Limb (tissue), 2 donors: ENCODE results near the gene KDM2A.
A peak's percentile ranks its signal among the peaks of the same experiment; 100 is the strongest.
"Not testable (repeated sequence)": the region's sequence is repeated elsewhere in the genome, so short reads cannot be mapped to it uniquely, and the experiment has no call there.

ENCODE experiments used
- DNase-seq, 2 donors: peaks; one replicate each; pipeline ENCODE4 v3.0.0-alpha.2; 2016; ENCODE audit errors: extremely low spot score in 2 of 2

KDM2A gene

DNA sequence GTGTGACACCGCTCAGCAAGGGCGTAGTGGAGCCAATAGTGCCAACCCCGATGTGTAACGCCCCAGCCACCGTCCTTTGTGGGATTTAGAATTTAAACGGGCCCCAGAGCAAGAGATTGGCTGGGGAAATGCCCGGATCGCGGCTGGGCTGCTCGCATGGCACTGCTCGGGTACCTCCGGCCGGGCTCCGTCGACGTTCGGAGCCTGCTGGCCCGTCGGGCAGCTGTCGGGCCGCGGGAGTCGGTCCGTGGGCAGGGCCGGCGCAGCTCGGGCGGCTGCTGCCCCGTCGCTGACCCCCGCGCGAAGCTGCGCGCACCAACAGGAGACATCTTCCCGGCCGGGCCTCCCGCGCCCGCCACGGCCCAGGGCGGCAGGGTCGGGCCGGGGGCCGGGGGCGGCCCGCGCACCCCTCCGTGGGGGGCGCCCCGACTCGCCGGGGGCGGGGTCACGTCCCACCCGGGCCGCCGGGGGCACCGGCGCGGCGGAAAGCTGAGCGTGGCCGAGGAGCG is 1.3 kb upstream of the KDM2A start:
- peak in 1 of 2 donors; percentile 64 for DNase-seq

DNA sequence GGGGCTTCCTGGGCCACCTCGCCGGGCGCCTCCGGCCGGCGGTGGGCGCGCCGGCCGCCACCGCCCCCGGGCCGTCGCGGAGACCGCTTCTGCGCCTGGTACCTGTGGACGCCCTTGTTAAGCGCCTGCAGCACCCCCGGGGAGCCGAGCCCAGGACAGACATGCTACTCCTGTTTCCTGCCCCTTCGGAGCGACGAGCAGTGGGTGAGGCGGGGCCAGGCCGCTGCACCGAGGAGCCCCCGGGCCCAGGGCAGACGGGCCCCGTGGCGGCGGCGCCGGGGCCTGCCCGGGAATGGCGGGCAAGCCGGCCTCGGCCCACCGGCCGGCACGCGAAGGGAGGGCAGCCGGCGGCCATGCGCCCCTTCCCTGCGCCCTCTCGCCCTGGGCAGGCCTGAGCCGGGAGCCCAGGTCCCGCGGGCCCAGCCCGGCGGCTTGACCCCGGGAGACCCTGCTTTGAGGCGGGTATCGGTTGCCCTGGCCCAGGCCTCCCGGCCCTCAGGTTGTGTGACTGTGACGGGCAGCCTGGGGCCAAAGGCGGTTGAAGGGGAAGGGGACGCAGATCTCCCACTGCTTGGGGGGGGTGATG is 789 bp upstream of the KDM2A start:
- peak in 1 of 2 donors; percentile 76 for DNase-seq

DNA sequence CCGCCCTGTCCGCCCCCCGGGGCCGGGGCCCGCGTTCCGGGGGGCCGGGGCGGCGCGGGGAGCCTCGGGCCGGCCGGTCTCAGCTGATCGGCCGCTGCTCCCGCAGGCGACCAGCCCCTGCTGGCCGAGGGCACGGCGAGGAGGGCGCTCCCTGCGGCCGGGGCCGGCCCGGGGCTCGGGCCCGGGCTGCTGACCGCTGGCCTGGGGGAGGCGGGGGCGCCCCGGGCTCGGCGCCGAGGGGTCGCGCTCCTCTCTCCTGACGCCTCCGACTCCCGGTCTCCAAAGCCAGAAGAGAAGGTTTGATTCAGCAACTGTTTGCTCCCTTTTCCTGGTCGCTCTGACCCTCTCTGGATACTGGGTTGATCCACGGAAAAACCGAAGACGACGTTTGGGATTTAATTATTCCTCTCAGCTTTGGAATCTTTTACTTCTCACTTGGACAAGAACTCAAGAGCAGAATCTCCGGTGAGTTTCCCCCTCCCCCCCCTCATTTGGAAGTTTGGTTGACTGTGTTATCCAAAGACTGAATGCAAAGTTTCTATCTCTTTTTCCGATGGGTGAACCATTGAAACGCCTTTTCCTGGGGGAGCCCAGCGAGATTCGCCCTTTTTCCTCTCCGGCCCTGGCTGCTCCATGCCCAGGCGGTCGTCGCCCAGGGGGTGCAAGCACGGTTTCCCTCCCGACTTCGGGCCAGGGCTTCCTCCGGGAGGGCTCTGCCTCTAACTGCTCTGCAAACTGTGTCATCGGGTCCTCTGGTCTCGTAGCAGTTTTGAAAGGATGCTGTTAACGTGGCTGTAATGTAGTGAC is 725 bp downstream of the KDM2A start:
- peak in 1 of 2 donors; percentile 49 for DNase-seq

DNA sequence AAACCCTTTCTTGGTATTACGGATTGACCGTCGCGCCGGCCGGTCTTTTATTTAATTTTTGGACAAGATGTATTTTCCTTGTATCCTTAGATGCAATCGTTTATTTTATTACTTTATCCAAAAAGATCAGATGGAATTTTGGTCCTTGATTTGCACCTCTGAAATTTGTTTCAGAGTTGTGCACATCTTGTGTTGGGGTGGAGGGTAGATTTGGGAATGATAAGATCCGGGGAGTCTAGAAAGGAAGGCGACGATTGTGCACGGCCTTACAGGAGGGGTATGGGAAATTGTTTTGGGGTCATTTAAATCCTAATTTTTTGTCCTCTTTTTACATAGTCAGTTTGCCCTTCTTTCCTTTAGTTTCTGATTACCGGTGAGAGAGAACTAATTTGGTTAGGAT is 1.4 kb downstream of the KDM2A start:
- no peak for DNase-seq

DNA sequence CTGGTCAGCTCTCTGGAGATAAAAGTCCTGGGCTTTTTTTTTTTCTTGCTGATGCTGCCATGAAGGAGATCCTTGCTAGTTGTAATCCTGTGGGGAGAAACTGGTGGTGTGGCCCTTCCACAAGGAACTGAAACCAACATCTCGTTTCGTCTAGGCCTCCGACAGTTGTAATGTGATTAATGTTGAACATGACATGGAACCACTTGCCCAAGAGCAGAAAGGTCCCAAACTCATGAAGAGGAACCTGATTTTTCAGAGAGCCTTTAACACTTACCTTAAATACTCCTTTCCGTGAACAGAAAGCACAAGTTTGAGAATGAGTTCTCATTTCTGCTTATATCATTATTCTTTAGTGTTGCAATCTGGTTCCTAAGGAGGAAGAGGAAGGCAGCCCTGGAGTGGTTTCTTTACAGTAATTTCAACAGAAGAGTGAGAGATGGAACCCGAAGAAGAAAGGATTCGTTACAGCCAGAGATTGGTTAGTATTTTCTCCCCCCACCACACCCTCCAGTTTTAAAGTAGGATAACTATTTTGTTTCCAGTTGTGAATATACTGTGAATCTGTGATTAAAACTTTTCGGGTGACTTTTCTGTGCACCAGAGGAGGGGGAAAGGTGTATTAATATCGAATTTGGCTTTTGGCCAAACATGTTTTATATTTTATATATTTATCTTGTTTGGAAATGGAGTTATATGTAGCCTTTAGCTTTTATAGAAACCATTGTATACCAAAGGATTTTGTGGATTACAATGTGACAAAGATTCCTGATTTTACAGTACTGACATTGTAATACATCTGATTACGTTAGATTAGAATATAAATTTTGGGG is 2.0 kb downstream of the KDM2A start:
- DNase-seq = no peak

DNA sequence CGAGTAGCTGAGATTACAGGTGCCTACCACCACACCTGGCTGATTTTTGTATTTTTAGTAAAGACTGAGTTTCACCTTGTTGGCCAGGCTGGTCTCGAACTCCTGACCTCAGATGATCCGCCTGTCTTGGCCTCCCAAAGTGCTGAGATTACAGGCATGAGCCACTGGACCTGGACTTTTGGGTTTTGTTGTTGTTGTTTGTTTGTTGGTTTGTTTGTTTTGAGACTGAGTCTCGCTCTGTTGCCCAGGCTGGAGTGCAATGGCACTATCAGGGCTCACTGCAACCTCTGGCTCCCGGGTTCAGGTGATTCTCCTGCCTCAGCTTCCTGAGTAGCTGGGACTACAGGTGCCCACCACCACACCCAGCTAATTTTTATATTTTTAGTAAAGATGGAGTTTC is 4.7 kb downstream of the KDM2A start:
- DNase-seq = not testable (repeated sequence)

DNA sequence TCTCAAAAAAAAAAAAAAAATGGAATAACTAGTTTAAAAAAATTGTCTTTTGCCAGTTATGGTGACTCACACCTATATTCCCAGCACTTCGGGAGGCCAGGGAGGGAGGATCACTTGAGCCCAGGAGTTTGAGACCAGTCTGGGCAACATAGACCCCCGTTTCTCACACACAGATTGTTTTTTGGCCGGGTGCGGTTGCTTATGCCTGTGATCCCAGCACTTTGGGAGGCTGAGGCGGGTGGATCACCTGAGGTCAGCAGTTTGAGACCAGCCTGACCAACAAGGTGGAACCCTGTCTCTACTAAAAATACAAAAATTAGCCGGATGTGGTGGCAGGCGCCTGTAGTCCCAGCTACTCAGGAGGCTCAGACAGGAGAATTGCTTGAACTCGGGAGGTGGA is 7.2 kb downstream of the KDM2A start:
- DNase-seq = not testable (repeated sequence)

DNA sequence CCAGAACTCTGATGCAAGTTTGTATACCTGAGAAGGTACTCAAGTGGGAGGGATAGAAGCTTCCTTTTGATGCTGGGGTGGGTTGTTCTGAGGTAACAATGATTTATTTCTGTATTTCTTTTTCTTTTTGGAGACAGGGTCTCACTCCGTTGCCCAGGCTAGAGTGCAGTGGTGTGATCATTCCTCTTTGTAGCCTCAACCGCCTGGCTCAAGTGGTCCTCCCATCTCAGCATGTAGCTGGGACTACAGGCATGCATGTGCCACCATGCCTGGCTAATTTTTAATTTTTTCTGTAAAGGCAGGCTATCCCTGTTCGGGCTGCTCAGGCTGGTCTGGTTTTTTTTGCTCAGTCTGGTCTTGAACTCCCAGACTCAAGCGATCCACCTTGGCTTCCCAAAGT is 7.9 kb downstream of the KDM2A start:
- DNase-seq = no peak

DNA sequence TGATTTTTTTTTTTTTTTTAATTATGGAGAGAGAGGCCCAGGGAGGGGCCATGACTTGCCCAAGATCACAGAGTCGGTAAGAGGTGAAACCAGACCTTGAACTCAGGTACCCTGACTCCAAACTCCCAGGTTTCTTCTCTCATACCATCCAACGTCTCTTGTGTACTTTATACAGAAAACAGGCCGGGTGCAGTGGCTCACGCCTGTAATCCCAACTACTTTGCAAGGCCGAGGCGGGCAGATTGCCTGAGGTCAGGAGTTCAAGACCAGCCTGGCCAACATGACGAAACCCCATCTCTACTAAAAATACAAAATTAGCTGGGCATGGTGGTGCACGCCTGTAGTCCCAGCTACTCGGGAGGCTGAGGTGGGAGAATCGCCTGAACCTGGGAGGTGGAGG is 11.8 kb downstream of the KDM2A start:
- not testable (repeated sequence) for DNase-seq

DNA sequence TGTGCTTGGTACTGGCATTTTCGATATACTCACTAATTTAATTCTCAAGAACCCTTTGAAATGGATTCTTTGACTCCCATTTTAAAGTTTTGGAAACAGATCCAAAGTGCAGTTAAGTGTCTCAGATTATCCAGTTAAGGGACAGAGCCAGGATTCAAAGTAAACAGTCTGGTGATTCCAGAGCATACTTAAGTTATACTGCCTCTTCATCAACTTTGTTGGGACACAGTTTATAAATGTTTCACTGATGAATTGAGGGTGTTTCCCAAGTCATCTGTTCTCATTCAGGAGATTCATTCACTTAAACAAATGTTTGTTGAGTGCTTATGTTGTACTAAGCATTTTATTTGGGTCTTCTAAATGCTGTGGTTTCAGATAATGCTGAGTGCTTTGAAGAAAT is 17.1 kb downstream of the KDM2A start:
- no peak for DNase-seq

DNA sequence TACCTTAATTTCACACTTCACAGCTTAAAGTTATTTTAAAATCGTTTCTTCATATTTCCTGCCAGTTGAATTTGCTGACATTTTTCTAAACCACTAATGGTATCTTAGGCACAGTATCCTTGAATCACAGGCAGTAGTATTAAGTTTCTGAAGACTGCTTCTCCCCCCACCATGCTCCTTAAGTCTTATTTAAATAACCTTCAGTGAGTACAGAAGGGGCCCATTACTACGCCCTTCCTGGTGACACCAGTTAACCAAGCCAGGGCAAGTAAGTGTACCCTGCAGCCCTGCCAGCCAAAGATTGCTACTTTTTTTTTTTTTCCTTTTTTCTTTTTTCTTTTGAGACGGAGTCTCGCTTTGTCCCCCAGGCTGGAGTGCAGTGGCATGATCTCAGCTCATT is 19.9 kb downstream of the KDM2A start:
- no peak for DNase-seq

DNA sequence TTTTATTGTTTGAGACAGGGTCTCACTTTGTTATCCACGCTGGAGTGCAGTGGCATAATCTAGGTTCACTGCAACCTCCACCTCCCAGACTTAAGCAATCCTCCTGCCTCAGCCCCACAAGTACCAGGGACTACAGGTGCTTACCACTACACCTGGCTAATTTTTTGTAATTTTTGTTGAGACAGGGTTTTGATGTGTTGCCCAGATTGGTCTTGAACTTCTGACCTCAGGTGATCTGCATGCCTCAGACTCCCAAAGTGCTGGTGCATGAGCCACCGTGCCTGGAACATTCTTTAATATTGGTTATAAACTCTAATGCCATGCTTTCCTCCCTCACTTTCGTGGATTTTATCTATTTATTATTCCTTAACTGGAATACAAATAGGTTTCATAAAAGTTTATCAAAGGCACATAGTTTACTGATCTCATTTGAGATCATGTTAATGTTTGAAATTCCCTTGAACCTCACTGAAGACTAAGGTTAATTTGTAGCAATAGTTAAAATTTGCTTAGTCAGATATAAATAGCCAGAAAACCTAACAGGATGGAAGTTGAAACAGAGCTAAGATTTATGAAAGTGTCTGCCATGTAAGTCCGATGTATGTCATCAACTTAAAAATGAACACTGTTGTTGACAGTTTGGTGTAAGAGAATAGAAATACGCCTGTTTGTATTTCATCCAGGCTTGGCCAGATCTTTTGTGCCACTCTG is 27.6 kb downstream of the KDM2A start:
- DNase-seq = no peak

DNA sequence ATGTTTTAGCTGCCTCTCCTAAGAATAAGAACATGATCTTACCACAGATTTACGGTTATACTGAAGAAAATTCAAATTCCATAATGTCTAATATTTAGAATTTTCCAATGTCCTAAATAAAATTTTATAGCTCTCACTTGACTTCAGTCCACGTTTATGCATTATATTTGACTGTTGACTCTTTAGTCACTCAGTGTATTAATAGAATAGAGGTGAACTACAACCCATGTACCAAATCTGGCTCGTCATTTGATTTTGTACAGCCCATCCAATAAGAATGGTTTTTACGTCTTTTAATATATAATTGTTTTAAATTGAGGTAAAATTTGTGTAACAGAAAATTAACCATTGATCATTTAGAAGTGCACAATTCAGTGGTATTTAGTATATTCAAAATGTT is 34.9 kb downstream of the KDM2A start:
- DNase-seq = no peak

DNA sequence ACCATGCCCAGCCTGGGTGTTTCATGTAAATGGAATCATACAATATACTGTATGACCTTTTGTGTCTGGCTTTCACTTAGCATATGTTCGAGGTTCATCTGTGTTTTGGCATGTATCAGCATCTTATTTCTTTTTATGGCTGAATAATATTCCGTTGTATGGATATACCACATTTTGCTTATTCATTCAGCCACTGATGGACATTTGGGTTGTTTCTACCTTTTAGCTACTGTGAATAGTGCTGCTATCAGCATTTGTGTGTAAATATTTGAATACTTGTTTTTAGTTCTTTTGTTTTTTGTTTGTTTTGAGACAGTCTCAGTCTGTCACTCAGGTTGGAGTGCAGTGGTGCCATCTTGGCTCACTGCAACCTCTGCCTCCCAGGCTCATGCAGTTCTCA is 35.7 kb downstream of the KDM2A start:
- DNase-seq = no peak

DNA sequence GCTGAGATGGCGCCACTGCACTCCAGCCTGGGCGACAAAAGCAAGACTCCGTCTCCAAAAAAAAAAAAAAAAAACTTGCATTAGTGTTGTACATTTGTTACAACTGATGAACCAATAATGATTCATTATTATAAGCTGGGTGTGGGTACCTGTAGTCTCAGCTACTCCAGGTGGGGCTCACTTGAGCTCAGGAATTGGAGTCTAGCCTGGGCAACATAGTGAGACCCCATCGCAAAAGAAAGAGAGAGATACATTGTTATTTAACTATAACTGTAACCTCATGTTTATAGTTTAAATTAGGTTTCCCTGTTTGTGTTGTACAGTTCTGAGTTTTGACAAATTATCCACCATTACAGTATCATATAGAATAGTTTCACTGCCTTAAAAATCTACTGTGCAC is 38.6 kb downstream of the KDM2A start:
- DNase-seq = no peak

DNA sequence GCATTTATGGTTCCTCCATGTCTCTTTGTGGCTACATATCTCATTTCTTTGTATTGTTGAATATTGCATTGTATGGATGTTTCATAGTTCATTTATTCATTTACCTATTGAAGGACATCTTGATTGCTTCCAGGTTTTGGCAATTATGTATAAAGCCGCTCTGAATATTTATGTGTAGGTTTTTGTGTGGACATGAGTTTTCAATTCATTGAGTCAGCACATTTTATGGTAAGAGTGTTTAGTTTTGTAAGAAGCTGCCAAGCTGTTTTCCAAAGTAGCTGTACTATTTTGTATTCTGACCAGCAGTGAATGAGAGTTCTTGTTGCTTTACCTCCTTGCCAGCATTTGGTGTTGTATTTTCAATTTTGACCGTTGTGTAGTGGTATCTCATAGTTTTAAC is 39.2 kb downstream of the KDM2A start:
- DNase-seq = no peak

DNA sequence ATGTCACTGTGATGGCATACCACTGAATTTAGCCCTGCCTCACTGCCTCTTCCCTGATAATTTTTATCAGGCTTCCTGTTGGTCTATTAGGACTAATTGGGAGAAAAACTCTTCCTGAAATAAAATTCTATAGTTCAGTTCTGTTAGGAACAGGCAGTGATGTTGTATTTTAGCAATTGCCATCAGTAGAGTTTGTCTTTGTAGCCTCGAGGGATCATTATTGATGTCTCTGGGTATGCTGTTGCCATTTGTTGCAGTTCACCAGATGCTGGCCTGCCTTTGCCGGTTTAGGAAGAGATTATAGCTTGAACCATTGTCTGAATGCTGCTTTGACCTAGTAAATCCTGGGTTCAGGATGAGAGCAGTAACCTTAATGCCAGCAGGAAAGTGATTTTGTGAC is 41.0 kb downstream of the KDM2A start:
- no peak for DNase-seq

DNA sequence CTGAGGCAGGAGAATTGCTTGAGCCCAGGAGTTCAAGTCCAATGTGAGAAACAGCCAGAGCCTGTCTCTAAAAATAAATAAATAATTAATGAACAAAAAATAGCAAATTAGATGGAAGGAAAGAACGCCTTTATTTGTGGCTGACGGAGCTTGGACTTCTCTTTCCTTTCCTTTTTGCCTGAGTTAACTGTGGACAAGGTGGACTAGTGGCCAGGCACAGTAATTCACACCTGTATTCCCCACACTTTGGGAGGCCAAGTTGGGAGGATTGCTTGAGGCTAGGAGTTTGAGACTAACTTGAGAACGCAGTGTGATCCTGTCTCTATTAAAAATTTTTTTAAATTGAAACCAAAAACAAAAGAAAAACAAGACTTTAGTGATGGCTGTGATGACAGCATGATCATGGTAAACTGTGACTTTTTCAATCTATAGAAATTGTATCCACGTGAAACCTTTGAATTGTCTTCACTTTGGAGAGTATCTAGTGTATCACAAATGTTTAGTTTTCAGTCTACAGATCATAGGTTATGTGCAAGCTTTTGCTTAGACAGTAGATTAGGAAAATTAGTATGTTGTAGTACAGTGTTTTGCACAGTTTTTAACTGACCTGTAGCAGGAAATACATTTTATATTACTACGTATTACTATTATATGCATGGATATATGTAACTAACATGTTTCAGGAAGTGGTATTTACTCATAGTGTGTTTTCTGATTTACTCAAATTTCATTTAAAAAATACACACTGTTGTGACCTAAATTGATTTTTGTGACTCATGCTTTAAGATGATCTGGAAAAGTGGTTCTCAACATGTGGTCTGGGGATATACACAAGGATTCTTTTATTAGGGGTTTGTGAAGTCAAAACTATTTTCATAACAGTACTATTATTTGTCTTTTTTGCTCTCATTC is 42.1 kb downstream of the KDM2A start:
- no peak for DNase-seq

DNA sequence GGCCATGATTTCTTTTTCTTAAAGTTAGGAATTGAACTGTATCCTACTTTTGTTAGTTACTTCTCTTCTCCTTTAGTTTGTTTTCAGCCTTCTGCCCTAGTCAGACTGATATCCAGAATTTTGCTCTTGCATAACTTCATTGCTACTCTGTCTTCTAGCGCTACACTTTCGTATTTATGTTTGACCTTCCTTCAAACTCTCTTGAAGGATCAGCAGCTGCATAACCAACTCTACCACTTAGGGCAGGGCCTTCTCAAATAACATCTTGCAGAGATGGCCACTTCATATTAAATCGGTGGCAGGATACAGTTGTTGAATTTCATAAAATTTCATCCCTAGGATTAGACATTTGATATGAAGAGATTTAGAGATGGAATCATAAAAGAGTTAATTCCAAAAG is 43.9 kb downstream of the KDM2A start:
- no peak for DNase-seq

DNA sequence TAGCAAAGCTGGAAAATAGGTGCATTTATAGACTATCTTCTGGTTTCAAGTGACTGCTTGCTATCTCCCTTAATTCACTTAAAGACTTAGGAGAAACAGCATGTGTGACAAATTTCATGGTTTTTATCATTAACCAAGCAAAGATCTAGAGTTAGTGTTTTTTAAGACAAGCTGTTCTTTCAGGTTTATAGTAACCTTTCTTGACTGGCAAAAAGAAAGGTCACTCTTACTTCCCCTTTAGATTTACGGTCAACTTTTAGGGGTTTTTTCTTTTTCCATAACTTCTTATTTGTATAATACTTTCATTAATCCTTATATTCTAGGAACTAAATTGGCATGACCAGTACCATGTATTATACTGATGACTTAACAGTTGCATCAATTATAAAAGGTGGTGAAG is 46.6 kb downstream of the KDM2A start:
- DNase-seq = no peak

DNA sequence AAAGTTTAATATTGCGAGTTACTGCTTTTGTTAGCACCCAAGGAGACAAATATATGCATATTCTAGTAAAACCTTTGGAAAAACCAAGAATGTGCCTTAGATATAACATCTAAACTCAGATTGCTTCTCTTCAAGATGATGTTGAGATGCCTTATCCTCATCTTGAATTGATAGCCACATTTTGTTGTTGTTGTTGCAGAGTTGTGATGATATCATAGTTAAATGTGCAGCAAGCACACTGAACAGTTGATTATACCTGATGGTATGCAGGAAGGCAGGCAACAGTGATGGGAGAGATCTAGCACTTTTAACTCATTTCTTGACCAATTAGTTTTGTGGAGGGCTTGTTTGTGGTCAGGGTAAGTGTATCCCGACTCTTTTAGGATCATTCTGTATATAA is 48.0 kb downstream of the KDM2A start:
- DNase-seq = no peak
